ENCODE measurements around the gene SOX8. TPM values are rescaled to one million over a fixed set of nuclear protein-coding genes. Genes with fewer than 3 reads are reported as not detected.

Gene SOX8
- total RNA-seq, 1 experiment from 2014 or later = not detected

GRCh38 chr16:964356-965035 is 17.1 kb upstream of the SOX8 start:
- ChIA-PET CTCF (interaction anchor here (0.5 to 1.3 kb wide), 4 partner anchors 8 to 33 kb away, joined by 3 to 8 read pairs (median 3); no protein-coding TSS in a partner anchor), POLR2A (no interaction called here)
- Mint-ChIP-seq H3K27me3 (ENCODE audit: insufficient read depth, unreplicated experiment) (no peaks in the 10 kb centered on the region), H3K9me3 (ENCODE audit: unreplicated experiment) (peaks cover 17% of the 10 kb centered on the region), H3K4me3 (ENCODE audit: unreplicated experiment) (no peak overlapping the region), H3K36me3 (ENCODE audit: insufficient read depth, unreplicated experiment) (peaks cover 6% of the 10 kb centered on the region), H3K27ac (ENCODE audit: low read depth, unreplicated experiment) (no peak overlapping the region), H3K4me1 (ENCODE audit: insufficient read depth, unreplicated experiment) (no peaks in the 10 kb centered on the region)
- no peak for TF ChIP-seq CTCF (IDR thresholded peaks at IDR 0.05; ENCODE audit: unreplicated experiment)
- DNase-seq (ENCODE audit: unreplicated experiment) = no peak
- intact Hi-C loops (cut with micrococcal nuclease) = no loop called here
- BruUV-seq (replicated peaks) = no TSS peak

GRCh38 chr16:965036-965395 is 16.6 kb upstream of the SOX8 start:
- no peaks in the 10 kb centered on the region for H3K27me3 Mint-ChIP-seq (ENCODE audit: insufficient read depth, unreplicated experiment)
- ChIA-PET POLR2A (no interaction called here), CTCF (interaction anchor here (0.5 to 0.8 kb wide), 3 partner anchors 10 to 90 kb away, joined by 3 read pairs; no protein-coding TSS in a partner anchor)
- intact Hi-C loops (cut with micrococcal nuclease) = no loop called here
- peaks cover 17% of the 10 kb centered on the region for H3K9me3 Mint-ChIP-seq (ENCODE audit: unreplicated experiment)
- no peaks in the 10 kb centered on the region for H3K4me1 Mint-ChIP-seq (ENCODE audit: insufficient read depth, unreplicated experiment)
- H3K4me3 Mint-ChIP-seq (ENCODE audit: unreplicated experiment) = no peak overlapping the region
- peaks cover 6% of the 10 kb centered on the region for H3K36me3 Mint-ChIP-seq (ENCODE audit: insufficient read depth, unreplicated experiment)
- no peak for TF ChIP-seq CTCF (IDR thresholded peaks at IDR 0.05; ENCODE audit: unreplicated experiment)
- BruUV-seq (replicated peaks) = no TSS peak
- no peak overlapping the region for H3K27ac Mint-ChIP-seq (ENCODE audit: low read depth, unreplicated experiment)
- DNase-seq (ENCODE audit: unreplicated experiment) = no peak

DNA sequence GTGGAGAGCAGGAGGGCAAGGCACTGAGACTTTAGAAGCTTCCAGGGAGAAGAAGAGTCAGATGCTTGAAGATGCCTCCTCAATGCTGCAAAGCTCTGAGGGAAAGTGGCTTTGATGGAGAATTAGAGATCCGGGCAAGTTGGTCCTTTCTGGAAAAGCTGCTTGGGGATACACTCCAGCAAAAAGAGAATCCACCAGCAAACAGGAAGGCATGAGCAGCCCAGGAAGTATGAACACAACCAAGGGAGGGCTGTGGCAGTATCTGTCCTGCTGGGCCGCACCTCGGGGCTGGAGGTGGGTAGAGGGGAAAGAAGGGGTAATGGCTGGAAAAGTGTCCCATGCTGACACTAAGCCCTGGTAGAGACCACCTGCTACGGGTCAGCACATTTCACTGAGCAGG is 16.1 kb upstream of the SOX8 start:
- Mint-ChIP-seq H3K36me3 (ENCODE audit: insufficient read depth, unreplicated experiment) (peaks cover 6% of the 10 kb centered on the region), H3K9me3 (ENCODE audit: unreplicated experiment) (peaks cover 17% of the 10 kb centered on the region), H3K4me3 (ENCODE audit: unreplicated experiment) (no peak overlapping the region), H3K4me1 (ENCODE audit: insufficient read depth, unreplicated experiment) (no peaks in the 10 kb centered on the region), H3K27ac (ENCODE audit: low read depth, unreplicated experiment) (no peak overlapping the region), H3K27me3 (ENCODE audit: insufficient read depth, unreplicated experiment) (no peaks in the 10 kb centered on the region)
- no peak for TF ChIP-seq CTCF (IDR thresholded peaks at IDR 0.05; ENCODE audit: unreplicated experiment)
- intact Hi-C loops (cut with micrococcal nuclease) = no loop called here
- BruUV-seq (replicated peaks) = no TSS peak
- CTCF ChIA-PET = interaction anchor here (0.8 kb wide), 1 partner anchor 89 kb away, joined by 3 read pairs; no protein-coding TSS in a partner anchor
- POLR2A ChIA-PET = no interaction called here
- no peak for DNase-seq (ENCODE audit: unreplicated experiment)

- Mint-ChIP-seq H3K9me3 (ENCODE audit: unreplicated experiment) (peaks cover 17% of the 10 kb centered on the region), H3K36me3 (ENCODE audit: insufficient read depth, unreplicated experiment) (peaks cover 6% of the 10 kb centered on the region), H3K27ac (ENCODE audit: low read depth, unreplicated experiment) (no peak overlapping the region), H3K27me3 (ENCODE audit: insufficient read depth, unreplicated experiment) (no peaks in the 10 kb centered on the region), H3K4me1 (ENCODE audit: insufficient read depth, unreplicated experiment) (no peaks in the 10 kb centered on the region), H3K4me3 (ENCODE audit: unreplicated experiment) (no peak overlapping the region)
- TF ChIP-seq CTCF (IDR thresholded peaks at IDR 0.05; ENCODE audit: unreplicated experiment) = no peak
- DNase-seq (ENCODE audit: unreplicated experiment) = no peak
- ChIA-PET POLR2A (no interaction called here), CTCF (no interaction called here)
- no TSS peak for BruUV-seq (replicated peaks)
- intact Hi-C loops (cut with micrococcal nuclease) = no loop called here
Measured at GRCh38 chr16:966035-966434, 15.5 kb upstream of the SOX8 start.

Data from MCF 10A (cell line).